GM21576 (cell line): ENCODE data around the gene CSRP3.

Experiments used
- ATAC-seq: cut with Tn5 transposase; IDR thresholded peaks from one replicate; pipeline ENCODE4 v1.9.1; 2021; ENCODE audit warnings: mild to moderate bottlenecking, moderate library complexity; ENCODE audit not compliant: unreplicated experiment

Gene CSRP3

DNA sequence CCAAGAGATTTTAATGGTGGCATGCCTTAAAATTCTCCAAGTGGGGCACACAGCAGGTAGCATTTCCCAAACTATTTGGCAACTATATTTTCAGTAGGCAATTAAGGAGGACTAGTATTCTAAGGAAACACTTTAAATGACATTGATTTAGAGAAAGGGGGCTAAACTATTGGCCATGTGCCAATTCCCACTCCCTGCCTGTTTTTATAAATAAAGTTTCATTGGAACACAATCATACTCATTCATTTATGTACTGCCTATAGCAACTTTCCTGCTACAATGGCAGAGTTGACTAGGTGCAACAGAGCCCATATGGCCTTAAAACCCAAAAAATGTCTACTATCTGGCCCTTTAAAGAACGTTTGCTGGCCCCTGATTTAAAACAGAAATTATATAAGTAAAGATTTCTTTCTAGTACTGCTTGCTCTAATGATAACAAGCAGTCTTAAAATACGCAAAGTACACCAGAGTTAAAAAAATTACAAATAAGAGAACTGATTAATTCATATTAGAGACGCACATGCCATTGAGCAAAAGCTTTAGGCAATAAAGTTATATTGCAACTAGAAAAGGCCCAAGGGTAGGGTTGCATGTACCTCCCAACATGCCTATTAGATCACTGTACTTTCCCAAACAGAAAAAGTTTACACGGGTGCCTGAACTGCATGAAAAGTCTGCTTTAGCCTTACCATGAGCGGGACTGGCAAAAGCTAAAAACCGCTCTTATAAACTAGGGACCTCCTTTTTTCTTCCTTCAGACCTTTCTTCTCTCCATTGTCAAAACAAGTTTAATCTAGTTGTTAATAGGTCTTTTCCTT lies 24.8 kb upstream of the CSRP3 start:
- no peak for ATAC-seq

DNA sequence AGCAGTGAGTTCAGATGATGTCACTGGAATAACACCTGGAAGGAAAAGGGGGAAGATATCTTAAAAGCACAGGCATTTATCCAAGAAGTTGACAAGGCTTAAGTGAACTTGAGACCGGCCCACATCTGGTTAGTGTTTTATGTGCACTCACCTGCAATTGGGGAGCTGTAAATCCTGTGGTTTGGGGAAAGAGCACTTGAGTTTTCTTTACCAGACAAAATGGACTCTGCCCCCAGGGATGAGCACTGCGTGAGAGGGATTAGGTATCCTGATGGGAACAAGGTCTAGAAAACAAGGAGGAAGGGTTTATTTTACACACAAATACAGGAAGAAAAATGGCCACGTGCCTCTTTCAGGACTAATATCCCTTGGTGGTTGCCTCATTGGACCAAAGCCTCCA lies 23.8 kb upstream of the CSRP3 start:
- no peak for ATAC-seq

DNA sequence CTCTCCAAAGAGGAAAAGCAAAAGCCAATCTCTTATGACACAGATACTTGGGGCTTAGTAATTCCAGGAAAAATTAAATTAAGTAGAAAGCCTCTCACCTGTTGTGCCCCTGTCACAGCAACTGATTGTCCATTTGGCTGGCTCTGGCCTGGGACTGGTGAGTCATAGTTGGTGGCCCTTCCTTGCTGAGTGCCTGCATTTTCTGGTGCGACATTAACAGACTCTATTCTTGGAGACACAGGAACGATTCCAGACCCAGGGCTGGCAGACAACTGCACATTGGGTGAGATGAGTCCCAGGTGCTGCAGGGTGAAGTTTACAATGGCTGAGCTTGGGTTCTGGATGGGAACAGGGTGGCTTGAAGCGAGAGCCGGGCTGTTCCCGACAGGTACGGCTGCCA lies 23.3 kb upstream of the CSRP3 start:
- no peak for ATAC-seq

DNA sequence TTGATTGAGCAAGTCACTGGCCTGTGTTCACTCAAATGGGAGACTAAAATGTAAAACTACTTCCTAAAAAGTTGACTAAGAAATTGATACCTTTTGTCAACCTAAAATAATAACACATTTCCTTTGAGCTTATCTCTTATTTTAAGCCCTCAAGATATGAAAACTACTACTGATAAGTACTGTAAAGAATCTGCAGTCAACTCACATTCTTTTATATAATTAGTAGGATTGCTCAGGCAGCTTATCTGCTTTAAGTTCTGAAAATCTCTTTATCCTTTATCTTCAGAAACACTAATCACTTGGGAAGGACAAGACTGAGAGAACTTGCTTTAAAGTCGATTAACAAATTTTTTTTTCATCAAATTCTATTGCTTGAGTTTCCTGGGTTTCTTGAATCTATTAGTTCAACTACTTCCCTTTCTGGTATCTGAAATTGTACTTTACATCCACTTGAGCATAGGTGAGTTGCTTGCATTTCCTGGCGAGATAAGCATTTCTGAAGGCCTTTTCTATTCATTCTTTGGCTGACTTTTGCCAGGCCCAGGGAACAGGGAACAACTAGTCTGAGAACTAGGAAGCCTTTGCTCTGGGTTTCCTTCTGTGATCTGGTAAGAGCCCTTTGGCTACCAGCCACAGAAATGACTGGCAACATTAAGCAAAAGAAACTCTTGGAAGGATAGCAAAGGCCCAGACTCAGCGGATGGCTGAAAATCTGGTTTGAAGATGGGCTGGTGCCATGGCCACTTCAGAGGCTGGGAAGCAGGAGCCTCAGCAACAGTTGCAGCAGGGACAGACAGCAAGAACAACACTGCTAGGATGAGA lies 19.3 kb upstream of the CSRP3 start:
- ATAC-seq = no peak

- no peak for ATAC-seq
Measured at GRCh38 chr11:19218786-19219460, 17.1 kb upstream of the CSRP3 start.

- ATAC-seq = no peak
Measured at GRCh38 chr11:19218216-19218615, 16.4 kb upstream of the CSRP3 start.

DNA sequence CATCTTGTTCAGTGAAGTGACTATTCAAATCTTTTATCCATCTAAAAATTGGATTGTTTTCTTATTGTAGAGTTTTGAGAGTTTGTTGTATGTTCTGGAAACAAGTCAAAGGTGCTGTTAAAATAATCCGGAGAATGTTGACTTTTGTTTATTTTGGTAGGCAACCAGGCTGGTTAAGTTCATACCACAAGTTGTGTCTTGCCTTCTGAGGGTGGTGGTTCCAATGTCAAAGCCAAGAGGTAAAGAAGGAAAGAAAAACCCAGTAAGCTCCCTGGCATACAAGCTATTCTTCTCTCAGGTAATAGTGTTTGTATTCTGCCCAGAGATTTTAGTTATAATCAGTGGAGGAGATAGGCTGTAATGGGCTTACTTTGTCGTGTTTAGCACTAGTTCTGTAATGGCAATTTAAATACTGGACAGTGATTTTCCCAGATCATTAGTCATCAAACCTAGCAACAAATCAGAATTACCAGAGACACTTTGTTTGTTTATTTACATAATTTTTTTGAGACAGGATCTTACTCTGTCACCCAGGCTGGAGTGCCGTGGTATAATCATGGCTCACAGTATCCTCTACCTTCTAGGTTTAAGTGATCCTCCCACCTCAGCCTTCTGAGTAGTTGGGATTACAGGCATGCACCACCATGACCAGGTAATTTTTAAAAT lies 15.1 kb upstream of the CSRP3 start:
- no peak for ATAC-seq

GRCh38 chr11:19216021-19216420 lies 14.2 kb upstream of the CSRP3 start:
- no peak for ATAC-seq

- no peak for ATAC-seq
Measured at GRCh38 chr11:19209617-19210370, 8.0 kb upstream of the CSRP3 start.

- no peak for ATAC-seq
Measured at GRCh38 chr11:19208959-19209546, 7.3 kb upstream of the CSRP3 start.

- ATAC-seq = no peak
Measured at GRCh38 chr11:19208181-19208580, 6.4 kb upstream of the CSRP3 start.

DNA sequence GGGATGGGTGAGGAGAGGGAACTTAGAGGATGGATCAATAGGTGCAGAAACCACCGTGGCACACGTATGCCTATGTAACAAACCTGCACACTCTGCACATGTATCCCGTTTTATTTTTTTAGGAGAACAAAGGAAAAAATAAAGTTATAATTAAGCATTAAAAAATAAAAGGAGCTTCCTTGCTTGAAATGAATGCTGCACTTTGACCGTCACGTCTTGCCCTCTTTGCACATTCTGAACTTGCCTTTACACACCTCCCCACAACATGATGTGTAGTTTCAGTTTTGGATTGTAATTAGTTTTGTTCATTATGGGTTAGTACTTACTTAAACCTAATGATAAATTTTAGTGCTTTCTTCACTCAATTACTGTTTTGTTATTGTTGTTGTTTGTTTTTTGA lies 3.1 kb upstream of the CSRP3 start:
- no peak for ATAC-seq

GRCh38 chr11:19200410-19201201 lies 1.2 kb downstream of the CSRP3 start:
- ATAC-seq = no peak

DNA sequence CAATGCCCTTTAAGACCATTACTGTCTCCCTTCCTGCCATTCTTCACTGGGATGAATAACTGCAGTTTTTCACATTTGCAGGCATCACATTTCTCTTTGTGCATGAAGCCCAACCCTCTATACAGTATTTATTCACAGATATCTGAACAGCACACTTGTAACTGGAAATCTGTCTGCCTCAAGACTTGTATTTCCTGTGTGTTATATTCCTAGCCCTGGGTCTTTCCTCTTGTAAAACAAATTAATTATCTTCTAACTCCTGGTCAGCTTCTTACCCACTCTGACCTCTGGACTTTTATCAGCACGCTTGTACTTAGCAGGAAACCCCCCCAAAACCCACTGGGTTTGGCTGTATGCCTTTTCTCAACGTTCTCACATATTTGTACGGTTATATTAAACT lies 2.0 kb downstream of the CSRP3 start:
- ATAC-seq = no peak

- ATAC-seq = no peak
Measured at GRCh38 chr11:19199048-19199447, 2.7 kb downstream of the CSRP3 start.

DNA sequence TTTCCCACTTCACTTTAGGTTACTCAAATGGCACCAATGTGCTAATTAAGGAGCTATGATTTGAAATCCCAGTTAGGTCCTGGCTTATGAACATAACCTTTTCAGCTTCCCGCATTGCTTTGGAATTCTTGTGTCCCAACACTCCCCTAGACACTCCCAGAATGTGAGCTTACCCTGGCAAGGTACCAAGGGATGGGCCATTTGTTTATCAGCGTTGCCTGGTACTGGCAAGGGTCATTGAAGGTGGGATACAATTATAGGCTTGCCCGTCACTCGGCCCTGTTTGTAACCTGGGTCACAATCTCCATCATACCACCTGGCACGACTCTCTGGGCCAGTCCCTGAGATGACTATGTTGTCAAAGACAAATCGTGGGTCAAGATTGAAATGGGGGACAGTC lies 5.4 kb downstream of the CSRP3 start:
- no peak for ATAC-seq

DNA sequence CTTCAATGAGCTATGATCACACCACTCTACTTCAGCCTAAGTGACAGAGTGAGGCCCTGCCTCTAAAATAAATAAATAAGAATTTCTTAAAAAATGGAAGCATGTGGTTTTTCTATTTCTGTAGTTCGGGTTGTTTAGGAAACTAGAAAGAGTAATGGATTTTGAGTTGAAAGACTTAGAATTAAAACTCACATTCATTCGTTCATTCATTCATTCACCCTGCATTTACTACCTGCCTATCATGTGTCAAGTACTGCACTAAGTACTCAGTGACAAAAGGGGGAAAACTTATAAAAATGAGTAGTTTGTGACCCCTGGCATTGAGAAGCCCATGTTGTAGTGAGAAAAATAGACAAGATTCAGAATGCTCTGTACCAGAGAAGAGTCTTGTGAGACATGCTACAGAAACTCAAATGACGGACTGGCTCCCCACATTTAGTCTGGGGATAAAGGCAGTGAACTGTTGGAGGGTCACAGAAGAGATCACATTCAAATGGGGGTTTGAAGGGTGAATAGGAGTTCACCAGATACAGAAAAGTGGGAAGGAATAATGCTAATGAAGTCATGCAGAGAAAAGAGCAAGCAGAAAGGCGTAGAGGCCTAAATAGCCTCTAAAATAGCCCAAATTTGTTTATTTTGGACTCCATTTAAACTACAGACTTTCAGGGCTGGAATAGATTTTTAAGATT lies 7.0 kb downstream of the CSRP3 start:
- ATAC-seq = no peak

DNA sequence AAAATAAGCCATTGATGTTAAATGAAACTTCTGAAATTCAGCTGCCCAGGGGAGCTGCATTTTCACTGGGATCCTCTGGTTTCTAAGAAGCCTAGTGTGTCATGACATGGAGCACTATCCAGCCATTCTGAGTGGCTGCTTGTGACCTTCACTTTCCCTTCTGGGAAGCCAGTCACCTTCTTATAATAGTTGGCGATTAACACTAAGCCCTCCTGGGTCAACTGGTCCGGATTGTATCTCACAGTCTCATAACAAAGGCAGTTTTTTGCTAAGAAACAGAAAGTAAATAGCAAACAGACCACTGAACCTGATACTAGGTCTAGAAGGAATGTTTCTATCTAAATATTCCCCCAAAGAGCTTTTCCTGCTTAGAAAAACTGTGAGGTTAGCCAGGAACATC lies 7.9 kb downstream of the CSRP3 start:
- no peak for ATAC-seq
